ENCODE measurements around the gene APOD.
A peak's percentile ranks its signal among the peaks of the same experiment; 100 is the strongest.

The APOD gene

GRCh38 chr3:195553268-195553667 is 30.5 kb downstream of the APOD start:
- no peak for DNase-seq (ENCODE audit: low read depth in 2 of 2)

GRCh38 chr3:195551381-195551978 is 32.3 kb downstream of the APOD start:
- DNase-seq (ENCODE audit: low read depth in 2 of 2) = no peak

- no peak for DNase-seq (ENCODE audit: low read depth in 2 of 2)
These were observed 33.0 kb downstream of the APOD start for GRCh38 chr3:195550723-195551122.

- DNase-seq (ENCODE audit: low read depth in 2 of 2) = peak; percentile 59 to 62
These were observed 33.7 kb downstream of the APOD start for GRCh38 chr3:195549931-195550519.

- DNase-seq (ENCODE audit: low read depth in 2 of 2) = no peak
These were observed 34.8 kb downstream of the APOD start for GRCh38 chr3:195548987-195549386.

- DNase-seq (ENCODE audit: low read depth in 2 of 2) = no peak
These were observed 35.2 kb downstream of the APOD start for GRCh38 chr3:195548501-195548900.

- no peak for DNase-seq (ENCODE audit: low read depth in 2 of 2)
These were observed 35.7 kb downstream of the APOD start for GRCh38 chr3:195548006-195548405.

GRCh38 chr3:195546130-195546560 is 37.6 kb downstream of the APOD start:
- no peak for DNase-seq (ENCODE audit: low read depth in 2 of 2)

GRCh38 chr3:195544634-195545033 is 39.1 kb downstream of the APOD start:
- no peak for DNase-seq (ENCODE audit: low read depth in 2 of 2)

GRCh38 chr3:195544230-195544536 is 39.6 kb downstream of the APOD start:
- DNase-seq (ENCODE audit: low read depth in 2 of 2) = no peak

- no peak for DNase-seq (ENCODE audit: low read depth in 2 of 2)
These were observed 40.1 kb downstream of the APOD start for GRCh38 chr3:195543500-195544229.

- peak; percentile 82 to 87 for DNase-seq (ENCODE audit: low read depth in 2 of 2)
These were observed 40.8 kb downstream of the APOD start, which contains the start of gene PPP1R2 for GRCh38 chr3:195542698-195543499. PPP1R2 (minus strand) TSS chr3:195543325; CDS start chr3:195543025, 300 bp downstream.

GRCh38 chr3:195542316-195542697 is 41.4 kb downstream of the APOD start:
- no peak for DNase-seq (ENCODE audit: low read depth in 2 of 2)

- no peak for DNase-seq (ENCODE audit: low read depth in 2 of 2)
These were observed 43.2 kb downstream of the APOD start for GRCh38 chr3:195540511-195540910.

- no peak for DNase-seq (ENCODE audit: low read depth in 2 of 2)
These were observed 43.7 kb downstream of the APOD start for GRCh38 chr3:195540027-195540426.

GRCh38 chr3:195539479-195539878 is 44.3 kb downstream of the APOD start:
- DNase-seq (ENCODE audit: low read depth in 2 of 2) = no peak

GRCh38 chr3:195537995-195538394 is 45.7 kb downstream of the APOD start:
- DNase-seq (ENCODE audit: low read depth in 2 of 2) = no peak

- no peak for DNase-seq (ENCODE audit: low read depth in 2 of 2)
These were observed 48.4 kb downstream of the APOD start for GRCh38 chr3:195535293-195535692.

GRCh38 chr3:195532834-195533233 is 50.9 kb downstream of the APOD start:
- no peak for DNase-seq (ENCODE audit: low read depth in 2 of 2)

- DNase-seq (ENCODE audit: low read depth in 2 of 2) = no peak
These were observed 51.4 kb downstream of the APOD start for GRCh38 chr3:195532345-195532744.

- no peak for DNase-seq (ENCODE audit: low read depth in 2 of 2)
These were observed 52.1 kb downstream of the APOD start for GRCh38 chr3:195531683-195532082.

GRCh38 chr3:195526492-195526891 is 57.2 kb downstream of the APOD start:
- no peak for DNase-seq (ENCODE audit: low read depth in 2 of 2)
